HepG2 (cell line): Measurements from ENCODE around the gene KANTR. TPM values are rescaled to one million over a fixed set of nuclear protein-coding genes. Genes with fewer than 3 reads are reported as not detected.

ENCODE experiments used
- ATAC-seq: fragments of 200-7000 bp; cut with Tn5 transposase; 3 replicates; pipeline ENCODE4 v1.9.1; 2020; ENCODE audit warnings: mild to moderate bottlenecking, moderate library complexity
- BruUV-seq: library from RNA; stranded (reverse); fragments of 400-500 nt; replicated peaks from 2 replicates; lab custom pipeline; 2021; lab: Mats Ljungman, UMichigan
- CTCF ChIA-PET: fragments of 300-600 bp; formaldehyde crosslinking; extraction: SDS; loops from one replicate; lab custom pipeline; 2021; ENCODE audit warnings: low total read pairs, inconsistent platforms, low intra/inter-chr PET ratio; lab: Yijun Ruan, JAX
- POLR2A ChIA-PET: fragments of 350-600 bp; sonication (Branson Sonifier 250); formaldehyde crosslinking; loops from one replicate; lab custom pipeline; 2020; ENCODE audit warnings: antibody characterized with exemption, inconsistent platforms; lab: Yijun Ruan, JAX
- DNase-seq: peaks from one replicate; pipeline ENCODE4 v3.0.0-alpha.2; 2015; ENCODE audit warnings: low spot score
- FAIRE-seq: peaks from 3 replicates; lab custom pipeline; 2011; peaks lifted over from hg19 to GRCh38; lab: Jason Lieb, UNC
- H2AFZ ChIP-seq: one replicate; pipeline ENCODE4 v1.6.1; 2011; ENCODE audit warnings: low read length, inconsistent platforms
- H3K27ac ChIP-seq: fragments of 300-600 bp; 3 replicates; pipeline ENCODE4 v1.8.0; 2011; ENCODE audit warnings: mixed run types, mild to moderate bottlenecking, mixed read lengths, low read length, inconsistent platforms; ENCODE audit not compliant: insufficient read depth; ENCODE audit errors: extremely low read length
- H3K27me3 ChIP-seq, 2 experiments: fragments of 200-600 bp in 1 of 2; 2 replicates in 1 of 2; 3 replicates in 1 of 2; pipeline versions ENCODE4 v1.6.0 to v1.8.0; 2011; ENCODE audit warnings: low read length in 2 of 2, mild to moderate bottlenecking in 2 of 2, moderate library complexity in 2 of 2, inconsistent platforms in 1 of 2; ENCODE audit not compliant: insufficient read depth in 2 of 2, control insufficient read depth in 1 of 2
- H3K36me3 ChIP-seq, 2 experiments: fragments of 200-600 bp in 1 of 2; replicated peaks in 1 of 2; 2 replicates in 1 of 2; 3 replicates in 1 of 2; pipeline versions ENCODE4 v1.5.1 to v1.8.0; 2011; ENCODE audit warnings: low read length in 2 of 2, inconsistent platforms in 1 of 2; ENCODE audit not compliant: insufficient read depth in 2 of 2, control insufficient read depth in 1 of 2
- H3K4me1 ChIP-seq: 2 replicates; pipeline ENCODE4 v1.5.1; 2012; ENCODE audit warnings: low read length, inconsistent platforms; ENCODE audit not compliant: insufficient read depth
- H3K4me2 ChIP-seq: 2 replicates; pipeline ENCODE4 v1.6.0; 2011; ENCODE audit warnings: low read depth, low read length, inconsistent platforms
- H3K4me3 ChIP-seq, 3 experiments: fragments of 200-600 bp in 1 of 3; sonication (generic), shearing (Covaris generic) in 1 of 3; replicated peaks in 1 of 3; 2 replicates each; pipeline ENCODE4 v1.5.1; 2011 to 2016; ENCODE audit warnings: low read length in 3 of 3, inconsistent platforms in 2 of 3, low read depth in 2 of 3, mild to moderate bottlenecking in 2 of 3, control low read depth in 1 of 3, mixed read lengths in 1 of 3; ENCODE audit not compliant: insufficient read depth in 1 of 3
- H3K79me2 ChIP-seq: one replicate; pipeline ENCODE4 v1.6.1; 2011; ENCODE audit warnings: low read length, inconsistent platforms; ENCODE audit not compliant: insufficient read depth
- H3K9ac ChIP-seq: 2 replicates; pipeline ENCODE4 v1.6.0; 2011; ENCODE audit warnings: mild to moderate bottlenecking, low read depth, low read length, inconsistent platforms; ENCODE audit not compliant: insufficient read depth
- H3K9me3 ChIP-seq: 2 replicates; pipeline ENCODE4 v1.5.1; 2012; ENCODE audit warnings: mild to moderate bottlenecking, low read length
- H4K20me1 ChIP-seq: 2 replicates; pipeline ENCODE4 v1.6.0; 2011; ENCODE audit warnings: inconsistent platforms, mild to moderate bottlenecking, low read length, moderate library complexity; ENCODE audit not compliant: insufficient read depth
- HNRNPL ChIP-seq: fragments of 200-400 bp; formaldehyde crosslinking; IDR thresholded peaks from 2 replicates; pipeline ENCODE4 v1.6.1; 2017; ENCODE audit warnings: mild to moderate bottlenecking, low read depth, low read length
- NR2F2 ChIP-seq: IDR thresholded peaks from 2 replicates; pipeline ENCODE4 v1.6.1; 2012; ENCODE audit warnings: low read depth, inconsistent platforms, borderline replicate concordance
- ZNF619 ChIP-seq: sonication (generic); formaldehyde crosslinking; IDR thresholded peaks from 2 replicates; pipeline ENCODE4 v1.4.0; 2020; ENCODE audit warnings: mild to moderate bottlenecking, missing genetic modification reagents
- ZNF713 ChIP-seq: sonication (generic); formaldehyde crosslinking; IDR thresholded peaks from 2 replicates; pipeline ENCODE4 v1.4.0; 2020; ENCODE audit warnings: mild to moderate bottlenecking, missing genetic modification reagents
- WGBS: methylation state at CpG from one replicate; pipeline ENCODE4 v1.1.6; 2017; ENCODE audit warnings: low lambda C conversion rate; 5-methylcytosine and 5-hydroxymethylcytosine counted together
- in situ Hi-C: cut with HindIII; loops from 2 replicates; pipeline ENCODE4 v1.10.0; 2017; ENCODE audit warnings: low pct_unique_long_range_greater_than_20kb; ENCODE audit not compliant: extremely low pct_ligation_motif_present
- intact Hi-C: fragments of 100-400 bp; cut with micrococcal nuclease; formaldehyde crosslinking; loops from one replicate; pipeline ENCODE4 v1.10.0; 2022; ENCODE audit not compliant: unreplicated experiment
- polyA plus RNA-seq, 8 experiments: library from polyadenylated mRNA; depleted of rRNA in 3 of 8; stranded (reverse) in 7 of 8; unstranded in 1 of 8; fragments of >200 nt; fragmentation: Illumina TruSeq in 4 of 8; extraction: Trizol in 4 of 8; gene quantifications; 2 replicates each; pipeline versions ENCODE4 v1.2.1 to v1.2.3, GENCODE V29; 2011 to 2016; ENCODE audit warnings: low read depth in 4 of 8, missing spikeins in 1 of 8, mixed read lengths in 1 of 8; ENCODE audit not compliant: insufficient read depth in 1 of 8
- total RNA-seq, 5 experiments: library from RNA; depleted of rRNA; stranded (reverse); fragments of >200 nt; fragmentation: Illumina TruSeq; extraction: Trizol; gene quantifications; 2 replicates each; pipeline ENCODE4 v1.2.3, GENCODE V29; 2016; ENCODE audit warnings: low read depth in 1 of 5
- TF ChIP-seq, protein P1 (sequence below): sonication (generic); formaldehyde crosslinking; IDR thresholded peaks from 2 replicates; pipeline ENCODE4 v1.5.1; 2020; ENCODE audit warnings: mild to moderate bottlenecking, missing genetic modification reagents, moderate library complexity
- TF ChIP-seq, protein P2 (sequence below): sonication (generic); formaldehyde crosslinking; IDR thresholded peaks from 2 replicates; pipeline ENCODE4 v1.9.0; 2021; ENCODE audit warnings: missing genetic modification reagents, borderline replicate concordance
- TF ChIP-seq, protein P3 (sequence below): sonication (generic); formaldehyde crosslinking; conservative IDR thresholded peaks from 2 replicates; pipeline ENCODE4 v1.8.0; 2022; ENCODE audit warnings: missing genetic modification reagents

KANTR gene
- total and polyA plus RNA-seq, 2 of the 13 experiments (the other 11 are each of a cell fraction or from before 2014, with no cell fraction given) = 4.4 to 9.0 TPM

DNA sequence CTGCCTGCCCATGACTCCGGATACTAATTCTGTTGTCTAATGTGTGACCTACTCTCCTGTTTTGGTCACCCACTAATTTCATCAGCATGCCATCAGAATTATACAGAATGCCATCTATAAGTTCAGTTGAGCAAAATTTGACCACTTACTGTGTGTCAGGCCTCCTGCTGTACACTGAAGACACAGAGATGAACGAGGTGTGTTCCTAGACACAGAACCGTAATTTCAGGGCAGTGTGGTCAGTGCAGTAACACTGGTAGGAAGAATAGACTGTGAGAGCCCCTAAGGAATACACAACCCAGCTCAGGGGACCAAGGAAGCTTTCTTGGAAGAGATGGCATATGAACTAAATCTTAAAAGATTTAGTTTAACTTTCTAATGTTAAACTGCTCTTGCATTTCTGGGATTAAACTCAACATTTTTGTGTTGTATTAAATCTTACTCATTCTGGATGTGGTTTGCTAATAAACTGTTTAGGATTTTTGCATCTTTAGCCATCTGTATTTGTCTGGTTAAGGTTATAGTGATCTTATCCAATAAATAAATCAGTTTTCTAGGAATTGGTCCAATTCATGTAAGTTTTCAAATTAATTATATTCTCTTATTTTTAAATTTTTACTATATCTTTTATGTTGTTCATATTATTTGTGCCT is 34.3 kb downstream of the KANTR start:
- H3K36me3 ChIP-seq = 0 out of 5 replicates have a peak, but pooled peaks cover 0 to 3% of the 10 kb centered on the region in 2 experiments
- H3K4me1 ChIP-seq = no peaks in the 10 kb centered on the region
- H3K9ac ChIP-seq = no peak overlapping the region
- FAIRE-seq = no peak
- no peak overlapping the region for H3K27ac ChIP-seq
- no peaks in the 10 kb centered on the region for H3K9me3 ChIP-seq
- H4K20me1 ChIP-seq = no peaks in the 10 kb centered on the region
- no peaks in the 10 kb centered on the region for H3K27me3 ChIP-seq
- DNase-seq = no peak
- BruUV-seq = no TSS peak
- no peak for ATAC-seq
- H3K79me2 ChIP-seq = no peaks in the 10 kb centered on the region
- H3K4me2 ChIP-seq = no peak overlapping the region
- WGBS = 100% methylated on average over 1 of the region's 3 CpGs
- POLR2A ChIA-PET = no interaction called here
- H3K4me3 ChIP-seq = no peak overlapping the region
- no peak overlapping the region for H2AFZ ChIP-seq
- TF ChIP-seq, protein P1, sequence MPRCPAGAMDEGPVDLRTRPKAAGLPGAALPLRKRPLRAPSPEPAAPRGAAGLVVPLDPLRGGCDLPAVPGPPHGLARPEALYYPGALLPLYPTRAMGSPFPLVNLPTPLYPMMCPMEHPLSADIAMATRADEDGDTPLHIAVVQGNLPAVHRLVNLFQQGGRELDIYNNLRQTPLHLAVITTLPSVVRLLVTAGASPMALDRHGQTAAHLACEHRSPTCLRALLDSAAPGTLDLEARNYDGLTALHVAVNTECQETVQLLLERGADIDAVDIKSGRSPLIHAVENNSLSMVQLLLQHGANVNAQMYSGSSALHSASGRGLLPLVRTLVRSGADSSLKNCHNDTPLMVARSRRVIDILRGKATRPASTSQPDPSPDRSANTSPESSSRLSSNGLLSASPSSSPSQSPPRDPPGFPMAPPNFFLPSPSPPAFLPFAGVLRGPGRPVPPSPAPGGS (CRISPR knock-in tag) = no peak
- TF ChIP-seq ZNF713 (CRISPR knock-in tag) (no peak), ZNF619 (CRISPR knock-in tag) (no peak), HNRNPL (no peak), NR2F2 (no peak)
- TF ChIP-seq, protein P2, sequence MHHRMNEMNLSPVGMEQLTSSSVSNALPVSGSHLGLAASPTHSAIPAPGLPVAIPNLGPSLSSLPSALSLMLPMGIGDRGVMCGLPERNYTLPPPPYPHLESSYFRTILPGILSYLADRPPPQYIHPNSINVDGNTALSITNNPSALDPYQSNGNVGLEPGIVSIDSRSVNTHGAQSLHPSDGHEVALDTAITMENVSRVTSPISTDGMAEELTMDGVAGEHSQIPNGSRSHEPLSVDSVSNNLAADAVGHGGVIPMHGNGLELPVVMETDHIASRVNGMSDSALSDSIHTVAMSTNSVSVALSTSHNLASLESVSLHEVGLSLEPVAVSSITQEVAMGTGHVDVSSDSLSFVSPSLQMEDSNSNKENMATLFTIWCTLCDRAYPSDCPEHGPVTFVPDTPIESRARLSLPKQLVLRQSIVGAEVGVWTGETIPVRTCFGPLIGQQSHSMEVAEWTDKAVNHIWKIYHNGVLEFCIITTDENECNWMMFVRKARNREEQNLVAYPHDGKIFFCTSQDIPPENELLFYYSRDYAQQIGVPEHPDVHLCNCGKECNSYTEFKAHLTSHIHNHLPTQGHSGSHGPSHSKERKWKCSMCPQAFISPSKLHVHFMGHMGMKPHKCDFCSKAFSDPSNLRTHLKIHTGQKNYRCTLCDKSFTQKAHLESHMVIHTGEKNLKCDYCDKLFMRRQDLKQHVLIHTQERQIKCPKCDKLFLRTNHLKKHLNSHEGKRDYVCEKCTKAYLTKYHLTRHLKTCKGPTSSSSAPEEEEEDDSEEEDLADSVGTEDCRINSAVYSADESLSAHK (CRISPR knock-in tag) = no peak
- TF ChIP-seq, protein P3, sequence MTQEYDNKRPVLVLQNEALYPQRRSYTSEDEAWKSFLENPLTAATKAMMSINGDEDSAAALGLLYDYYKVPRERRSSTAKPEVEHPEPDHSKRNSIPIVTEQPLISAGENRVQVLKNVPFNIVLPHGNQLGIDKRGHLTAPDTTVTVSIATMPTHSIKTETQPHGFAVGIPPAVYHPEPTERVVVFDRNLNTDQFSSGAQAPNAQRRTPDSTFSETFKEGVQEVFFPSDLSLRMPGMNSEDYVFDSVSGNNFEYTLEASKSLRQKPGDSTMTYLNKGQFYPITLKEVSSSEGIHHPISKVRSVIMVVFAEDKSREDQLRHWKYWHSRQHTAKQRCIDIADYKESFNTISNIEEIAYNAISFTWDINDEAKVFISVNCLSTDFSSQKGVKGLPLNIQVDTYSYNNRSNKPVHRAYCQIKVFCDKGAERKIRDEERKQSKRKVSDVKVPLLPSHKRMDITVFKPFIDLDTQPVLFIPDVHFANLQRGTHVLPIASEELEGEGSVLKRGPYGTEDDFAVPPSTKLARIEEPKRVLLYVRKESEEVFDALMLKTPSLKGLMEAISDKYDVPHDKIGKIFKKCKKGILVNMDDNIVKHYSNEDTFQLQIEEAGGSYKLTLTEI = no peak
- CTCF ChIA-PET = no interaction called here
- in situ Hi-C loops (no loop called here), intact Hi-C loops (no loop called here)
